HG03565 (cell line): ENCODE measurements around the gene OR2L5.
A peak's percentile ranks its signal among the peaks of the same experiment; 100 is the strongest.

Experiments
- ATAC-seq: cut with Tn5 transposase; IDR thresholded peaks from one replicate; pipeline ENCODE4 v1.9.1; 2021; ENCODE audit warnings: mild to moderate bottlenecking, moderate library complexity; ENCODE audit not compliant: unreplicated experiment

Gene OR2L5

GRCh38 chr1:248013229-248013710, at the start of gene OR2L5:
Gene OR2L5 (plus strand): TSS chr1:248013660. CDS start chr1:248021948, 8,288 bp downstream.
- ATAC-seq: no peak

DNA sequence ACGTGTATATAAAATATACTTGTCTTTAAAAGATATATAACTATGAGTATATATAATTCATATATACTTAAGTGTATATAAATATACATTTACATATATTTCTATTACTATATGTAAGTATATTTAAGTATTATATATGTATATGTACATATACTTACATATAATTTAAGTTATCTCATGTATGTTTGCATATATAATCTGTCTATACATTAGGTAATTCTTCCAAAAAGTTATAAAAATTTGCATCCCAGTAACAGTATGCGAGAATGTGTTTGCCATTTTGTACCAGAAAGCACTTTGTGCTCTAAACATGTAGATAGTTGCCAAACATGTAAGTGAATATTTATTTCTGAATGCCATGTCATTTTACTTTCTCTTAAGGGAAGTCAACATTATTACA, 48.5 kb upstream of the OR2L5 start, which contains the start of gene OR2AK2:
OR2AK2 (plus strand) TSS at position 301 of the 400 bp plus-strand sequence. CDS start 144 bp downstream, outside the sequence.
- ATAC-seq: no peak

GRCh38 chr1:247966532-247967204, 46.8 kb upstream of the OR2L5 start:
- ATAC-seq: peak; percentile 83

DNA sequence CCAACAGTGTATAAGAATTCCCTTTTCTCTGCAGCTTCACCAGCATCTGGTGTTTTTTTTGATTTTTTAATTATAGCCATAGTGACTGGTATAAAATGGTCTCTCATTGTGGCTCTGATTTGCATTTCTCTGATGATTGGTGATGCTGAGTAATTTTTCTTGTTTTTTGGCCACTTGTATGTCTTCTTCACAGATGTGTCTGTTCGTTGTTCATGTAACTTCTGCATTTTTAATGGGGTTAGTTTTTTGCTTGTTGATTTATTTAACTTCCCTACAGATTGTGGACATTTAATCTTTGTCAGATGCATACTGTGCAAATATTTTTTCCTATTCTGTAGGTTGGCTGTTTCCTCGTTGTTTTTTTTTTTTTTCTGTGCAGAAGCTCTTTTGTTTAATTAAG, 20.5 kb upstream of the OR2L5 start:
- ATAC-seq: no peak

DNA sequence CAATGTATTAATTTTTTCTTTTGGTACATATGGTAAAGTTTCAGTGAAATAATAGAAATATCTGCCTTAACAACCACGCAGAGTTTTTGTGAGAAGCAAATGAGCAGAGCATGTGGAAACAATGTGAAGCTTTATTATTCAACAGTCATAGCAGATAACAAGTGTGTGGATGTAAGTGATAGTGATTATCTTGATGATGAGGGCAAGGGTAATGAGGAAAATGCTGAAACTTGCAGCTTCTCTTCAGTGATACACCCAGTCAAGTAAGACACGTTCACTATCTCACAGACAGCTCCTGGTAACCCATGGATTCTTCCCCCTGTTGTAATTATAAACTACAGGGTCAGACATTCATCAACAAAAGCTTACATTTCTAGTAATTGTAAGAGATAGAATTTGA, 14.6 kb upstream of the OR2L5 start:
- ATAC-seq: no peak

DNA sequence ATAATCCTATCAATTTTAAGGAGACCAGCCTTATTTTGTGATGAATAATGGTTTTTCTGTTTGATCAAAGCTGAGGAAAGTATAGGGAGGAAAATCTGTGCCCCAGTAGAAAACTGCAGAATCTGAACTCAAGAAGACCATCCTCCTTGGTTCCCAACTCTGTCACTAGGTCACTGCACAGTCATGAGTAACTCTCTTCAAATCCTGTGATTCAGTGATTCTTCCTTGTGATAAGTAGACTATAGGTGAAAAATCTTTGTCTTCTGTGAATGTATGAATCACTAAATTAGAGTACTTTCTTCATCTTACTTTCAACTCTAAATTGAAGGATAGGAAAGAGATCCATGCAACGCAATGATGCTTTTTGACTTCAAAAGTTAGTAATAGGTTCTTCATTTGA, 13.3 kb upstream of the OR2L5 start:
- no peak for ATAC-seq

DNA sequence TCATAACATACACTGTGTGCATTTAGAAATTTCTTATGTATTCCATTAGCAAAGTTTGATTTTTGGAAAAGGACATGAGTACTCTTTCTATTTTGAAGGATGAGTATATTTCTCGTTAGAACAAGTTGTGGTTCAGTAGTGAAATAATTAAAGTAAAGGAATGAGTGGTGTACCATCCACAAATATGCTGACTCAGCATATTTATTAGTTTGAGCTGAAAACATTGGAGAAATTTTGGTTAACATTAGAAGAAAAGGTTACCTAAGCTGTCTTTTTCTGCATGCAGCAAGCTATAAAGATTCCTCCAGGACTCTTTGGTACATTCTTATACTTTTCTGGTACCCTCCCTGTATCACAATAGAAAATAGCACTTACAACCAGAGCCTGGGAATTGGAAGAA, 5.7 kb upstream of the OR2L5 start:
- ATAC-seq: no peak

DNA sequence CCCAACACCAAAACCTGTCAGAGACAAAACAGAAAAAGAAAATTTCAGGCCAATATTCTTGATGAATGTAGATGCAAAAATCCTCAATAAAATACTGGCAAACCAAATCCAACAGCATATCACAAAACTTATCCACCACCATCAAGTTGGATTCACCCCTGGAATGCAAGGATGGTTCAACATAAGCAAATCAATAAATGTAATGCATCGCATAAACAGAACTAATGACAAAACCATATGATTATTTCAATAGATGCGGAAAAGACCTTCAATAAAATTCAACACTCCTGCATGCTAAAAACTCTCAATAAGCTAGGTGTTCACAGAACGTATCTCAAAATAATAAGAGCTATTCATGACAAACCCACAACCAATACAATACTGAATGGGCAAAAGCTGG, 3.8 kb upstream of the OR2L5 start:
- no peak for ATAC-seq

- ATAC-seq: no peak
These were observed 2.3 kb downstream of the OR2L5 start for GRCh38 chr1:248015803-248016202.

DNA sequence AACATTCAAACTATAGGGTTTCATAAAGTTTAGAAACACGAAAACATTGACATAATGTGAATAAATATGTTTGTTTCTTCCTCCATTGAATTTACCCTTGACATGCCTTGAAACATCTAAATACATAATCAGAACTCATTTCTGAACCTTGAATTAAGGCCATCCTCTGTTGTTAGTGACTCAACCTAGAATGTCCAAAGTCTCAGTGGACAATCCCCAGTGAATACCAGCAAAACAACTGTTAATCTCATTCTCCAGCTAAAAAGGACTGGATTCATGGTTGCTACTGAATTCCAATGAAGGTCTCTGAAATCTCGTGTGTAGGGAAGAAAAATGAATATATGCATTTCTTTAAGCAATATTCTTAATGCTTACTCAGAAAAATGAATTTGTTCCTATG, 16.3 kb downstream of the OR2L5 start, which contains the start of gene OR2L2:
OR2L2 (plus strand) TSS at position 301 of the 400 bp plus-strand sequence. CDS start 8,198 bp downstream, outside the sequence.
- no peak for ATAC-seq

- peak; percentile 55 for ATAC-seq
These were observed 31.7 kb downstream of the OR2L5 start for GRCh38 chr1:248045209-248045608.

- no peak for ATAC-seq
These were observed 33.1 kb downstream of the OR2L5 start, which contains the start of gene OR2L3 for GRCh38 chr1:248046536-248046935. Gene OR2L3 (plus strand): TSS chr1:248046836. CDS start chr1:248060682, 13,846 bp downstream.

GRCh38 chr1:248047008-248047407, 33.5 kb downstream of the OR2L5 start:
- no peak for ATAC-seq

DNA sequence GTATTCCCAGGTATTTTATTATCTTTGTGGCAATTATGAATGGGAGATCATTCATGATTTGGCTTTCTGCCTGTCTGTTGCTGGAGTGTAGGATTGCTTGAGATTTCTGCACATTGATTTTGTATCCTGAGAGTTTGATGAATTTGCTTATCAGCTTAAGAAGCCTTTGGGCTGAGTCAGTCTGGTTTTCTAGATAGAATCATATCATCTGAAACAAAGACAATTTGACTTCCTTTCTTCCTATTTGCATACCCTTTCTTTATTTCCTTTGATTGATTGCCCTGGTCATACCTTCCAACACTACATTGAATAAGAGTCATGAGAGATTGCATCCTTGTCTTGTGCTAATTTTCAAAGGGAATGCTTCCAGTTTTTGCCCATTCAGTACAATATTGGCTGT, 41.2 kb downstream of the OR2L5 start:
- no peak for ATAC-seq

DNA sequence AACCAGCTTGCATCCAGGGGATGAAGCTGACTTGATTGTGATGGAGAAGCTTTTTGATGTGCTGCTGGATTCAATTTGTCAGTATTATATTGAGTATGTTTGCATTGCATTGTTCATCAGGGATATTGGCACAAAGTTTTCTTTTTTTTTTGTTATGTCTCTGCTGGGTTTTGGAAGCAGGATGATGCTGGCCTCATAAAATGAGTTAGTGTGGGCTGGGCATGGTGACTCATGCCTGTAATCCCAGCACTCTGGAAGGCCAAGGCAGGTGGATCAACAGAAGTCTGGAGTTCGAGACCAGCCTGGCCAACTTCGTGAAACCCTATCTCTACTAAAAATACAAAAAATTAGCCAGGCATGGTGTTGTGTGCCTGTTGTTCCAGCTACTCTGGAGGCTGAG, 41.8 kb downstream of the OR2L5 start:
- ATAC-seq: no peak

GRCh38 chr1:248065071-248065470, 51.6 kb downstream of the OR2L5 start:
- ATAC-seq: no peak

DNA sequence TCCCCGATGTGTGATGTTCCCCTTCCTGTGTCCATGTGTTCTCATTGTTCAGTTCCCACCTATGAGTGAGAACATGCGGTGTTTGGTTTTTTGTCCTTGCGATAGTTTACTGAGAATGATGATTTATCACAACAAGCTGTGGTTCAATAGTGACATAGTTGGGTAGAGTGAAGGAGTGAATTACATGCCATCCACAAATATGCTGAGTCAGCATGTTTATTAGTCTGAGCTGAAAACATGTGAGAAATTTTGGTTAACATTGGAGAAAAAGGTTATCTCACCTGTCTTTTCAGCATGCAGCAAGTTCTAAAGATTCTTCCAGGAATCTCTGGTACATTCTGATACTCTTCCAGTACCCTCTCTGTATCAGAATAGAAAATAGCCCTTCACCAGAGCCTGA, 52.1 kb downstream of the OR2L5 start:
- no peak for ATAC-seq
